ENCODE data around the gene DENND6B.

DENND6B gene

GRCh38 chr22:50315289-50316113, 11.3 kb downstream of the DENND6B start:
- DNase-seq (ENCODE audit: low spot score): no peak

- peak; percentile 75 for DNase-seq (ENCODE audit: low spot score)
Measured at GRCh38 chr22:50314455-50315288, 12.1 kb downstream of the DENND6B start.

DNA sequence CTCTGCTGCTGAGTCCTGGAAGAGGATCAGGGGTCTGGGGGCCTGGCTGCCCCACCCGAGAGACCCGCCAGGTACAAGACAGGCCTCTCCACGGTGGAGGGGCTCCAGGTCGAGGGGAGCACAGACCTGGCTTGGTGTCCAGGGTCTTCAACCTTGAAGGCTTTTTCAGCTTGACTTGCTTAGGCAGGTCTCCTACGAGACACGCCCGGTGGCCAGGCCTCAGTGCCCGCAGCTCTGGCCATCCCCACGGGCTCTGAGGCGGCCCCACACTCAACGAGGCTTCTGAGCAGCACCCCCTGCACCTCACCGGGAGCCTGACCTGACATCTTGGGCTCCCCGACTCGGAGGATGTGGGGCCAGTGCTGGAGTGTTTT, 12.7 kb downstream of the DENND6B start:
- DNase-seq (ENCODE audit: low spot score): no peak

GRCh38 chr22:50313600-50313999, 13.2 kb downstream of the DENND6B start:
- no peak for DNase-seq (ENCODE audit: low spot score)

- DNase-seq (ENCODE audit: low spot score): no peak
Measured at GRCh38 chr22:50313021-50313420, 13.8 kb downstream of the DENND6B start.

DNA sequence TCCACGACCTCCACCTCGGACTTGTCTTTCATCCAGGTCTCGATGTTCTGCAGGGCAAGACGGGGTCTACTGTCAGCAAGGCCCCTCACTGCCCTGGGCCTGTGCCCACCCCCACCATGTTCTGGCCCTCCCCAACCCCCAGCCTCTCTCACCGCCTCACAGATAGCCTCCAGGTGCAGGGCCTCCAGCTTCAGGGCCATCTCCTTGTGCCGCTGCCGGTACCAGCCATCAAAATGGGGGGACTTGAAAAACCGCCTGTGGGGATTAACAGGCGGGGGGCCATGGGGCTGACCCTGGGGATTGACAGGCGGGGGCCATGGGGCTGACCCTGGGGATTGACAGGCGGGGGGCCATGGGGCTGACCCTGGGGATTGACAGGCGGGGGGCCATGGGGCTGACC, 14.4 kb downstream of the DENND6B start:
- no peak for DNase-seq (ENCODE audit: low spot score)

DNA sequence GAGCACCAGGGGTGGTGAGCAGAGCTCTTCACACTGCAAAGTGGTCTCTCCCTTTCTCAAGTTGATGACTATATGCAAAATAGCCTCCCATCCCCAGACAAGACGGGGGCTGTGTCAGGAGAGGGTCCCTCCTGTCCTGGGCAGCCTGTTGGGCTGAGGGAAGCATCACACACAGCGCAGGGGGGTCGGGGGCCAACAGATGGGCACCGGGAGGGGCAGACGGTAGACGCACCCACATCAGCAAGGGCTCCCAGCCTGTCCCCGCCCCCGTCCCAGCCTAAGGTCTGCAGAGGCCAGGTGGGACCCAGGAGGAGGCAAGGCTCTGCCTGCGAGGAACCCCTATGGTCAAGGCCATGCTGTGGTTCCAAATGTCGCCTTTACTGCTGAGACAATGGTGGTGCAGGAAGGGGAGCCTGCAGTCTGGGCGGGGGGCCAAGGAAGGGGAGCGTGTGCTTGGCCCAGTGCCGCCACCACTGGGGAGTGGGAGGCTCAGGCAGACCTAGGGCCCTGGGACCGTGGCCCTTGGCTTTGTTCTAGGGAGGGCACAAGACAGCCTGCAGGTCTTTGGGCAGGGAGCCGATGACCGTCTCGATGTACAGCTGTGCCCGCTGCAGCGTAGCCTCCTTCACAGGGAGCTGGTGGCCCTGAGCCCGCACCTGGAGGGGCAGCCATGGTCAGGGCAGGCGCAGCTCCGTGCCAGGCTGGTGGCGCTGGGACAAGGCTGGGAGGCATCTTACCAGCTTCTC, 15.0 kb downstream of the DENND6B start:
- no peak for DNase-seq (ENCODE audit: low spot score)

GRCh38 chr22:50310949-50311444, 15.8 kb downstream of the DENND6B start:
- DNase-seq (ENCODE audit: low spot score): no peak

GRCh38 chr22:50310031-50310722, 16.6 kb downstream of the DENND6B start:
- no peak for DNase-seq (ENCODE audit: low spot score)

DNA sequence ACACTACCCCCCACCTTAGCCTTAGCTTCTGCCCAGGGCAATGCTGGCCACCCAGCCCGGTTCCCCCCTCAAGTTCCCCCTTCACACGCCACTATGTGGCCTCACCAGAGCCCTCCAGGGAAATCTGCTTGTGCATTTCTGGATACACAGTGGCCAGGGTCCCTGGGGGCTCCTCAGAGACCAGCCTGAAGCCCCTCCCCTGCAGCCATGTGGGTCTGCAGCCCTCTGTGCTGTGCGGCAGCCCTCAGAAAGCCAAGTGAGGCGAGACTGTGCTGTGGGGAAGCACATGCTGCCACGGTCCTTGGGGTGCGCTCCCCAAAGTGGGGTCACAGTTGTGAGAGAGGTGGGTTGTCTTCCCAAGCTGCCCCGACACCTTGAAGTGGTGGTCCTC, 17.2 kb downstream of the DENND6B start:
- no peak for DNase-seq (ENCODE audit: low spot score)

DNA sequence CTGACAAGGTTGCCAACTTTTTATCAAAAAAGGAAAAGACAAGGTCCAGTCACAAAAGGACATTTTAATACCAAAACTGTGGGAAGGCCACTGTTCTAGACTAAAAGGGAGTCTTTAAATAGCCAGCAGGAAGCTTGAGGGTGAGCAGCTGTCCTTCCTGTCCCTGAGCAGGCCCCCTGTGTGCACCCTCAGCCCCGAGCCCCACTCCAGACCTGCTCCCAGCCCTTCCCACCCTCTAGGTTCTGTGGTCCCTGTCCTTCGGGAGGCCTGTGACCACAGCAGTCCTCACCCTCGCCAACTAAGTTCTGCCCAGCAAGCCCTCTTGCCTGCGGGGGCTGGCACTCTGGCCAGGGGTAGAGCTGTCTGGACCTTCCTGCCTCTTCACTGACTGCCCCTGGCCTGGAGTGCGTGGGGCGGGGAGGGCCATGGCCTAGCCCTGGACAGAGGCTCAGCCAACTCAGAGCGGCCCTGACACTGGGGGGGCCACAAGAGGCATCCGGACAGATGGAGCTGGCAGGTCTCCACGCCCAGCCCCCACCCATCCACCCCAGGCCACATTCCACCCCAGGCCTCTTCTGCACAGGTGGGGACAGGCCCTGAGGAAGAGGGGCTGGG, 17.7 kb downstream of the DENND6B start:
- no peak for DNase-seq (ENCODE audit: low spot score)

DNA sequence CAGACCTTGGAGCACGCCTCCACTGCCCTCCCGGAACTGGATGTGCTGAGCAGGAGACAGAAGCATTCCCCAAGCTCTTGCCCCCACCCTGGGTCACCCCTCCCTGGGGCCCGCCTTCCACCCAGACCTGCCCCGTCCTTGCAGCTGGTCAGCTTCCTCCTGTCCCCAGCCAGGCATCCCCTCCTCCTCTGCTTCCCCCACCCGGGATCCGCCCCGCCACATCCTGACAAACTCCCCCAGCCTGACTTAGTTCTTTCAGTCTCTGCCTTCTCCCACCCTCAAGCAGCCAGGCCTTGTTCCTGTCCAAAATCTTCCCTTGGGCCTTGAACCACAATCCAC, 18.2 kb downstream of the DENND6B start:
- DNase-seq (ENCODE audit: low spot score): no peak

GRCh38 chr22:50307890-50308596, 18.8 kb downstream of the DENND6B start:
- DNase-seq (ENCODE audit: low spot score): no peak

- no peak for DNase-seq (ENCODE audit: low spot score)
Measured at GRCh38 chr22:50306753-50307749, 19.8 kb downstream of the DENND6B start, which contains the start of gene PLXNB2. Gene PLXNB2 (minus strand): TSS chr22:50307646. CDS start chr22:50290584, 17,062 bp downstream.

DNA sequence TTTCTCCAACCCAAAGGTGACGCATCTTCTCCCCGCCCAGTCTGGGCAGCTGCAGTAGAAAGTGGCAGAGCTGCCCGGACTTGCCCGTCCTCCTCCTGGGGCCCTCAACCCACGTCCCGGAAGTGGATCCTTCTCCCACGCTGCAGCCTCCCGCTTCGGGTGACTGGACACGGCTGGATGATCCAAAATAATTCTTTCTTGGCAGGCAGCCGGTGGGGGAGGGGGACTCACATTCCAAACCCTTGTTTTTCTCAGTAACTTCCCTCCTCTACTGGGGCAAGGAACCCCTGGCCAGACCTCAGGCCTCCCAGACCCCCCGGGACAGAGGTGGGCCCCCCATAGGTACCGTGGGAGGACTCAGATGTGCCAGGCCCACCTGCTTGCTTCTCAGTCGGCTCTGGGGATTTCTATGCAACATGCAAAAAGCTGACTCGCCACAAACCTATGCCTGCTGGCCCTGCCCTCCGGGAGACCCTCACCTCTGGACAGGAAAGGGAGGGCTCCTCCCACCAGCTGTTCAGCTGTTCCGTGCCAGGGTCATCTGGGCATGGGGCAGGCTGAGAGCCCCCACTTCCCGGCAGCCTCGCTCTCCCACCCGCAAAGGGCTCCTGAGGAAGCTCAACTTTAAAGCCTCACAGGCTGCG, 20.8 kb downstream of the DENND6B start:
- peak; percentile 18 for DNase-seq (ENCODE audit: low spot score)

- no peak for DNase-seq (ENCODE audit: low spot score)
Measured at GRCh38 chr22:50305393-50305922, 21.4 kb downstream of the DENND6B start.

GRCh38 chr22:50304528-50305392, 22.1 kb downstream of the DENND6B start:
- no peak for DNase-seq (ENCODE audit: low spot score)

All from CD4-positive, alpha-beta T cell treated with Interleukin-2 at 100 ng/mL for 4 hours (primary cell).